ENCODE measurements around the gene UGT2B15.
"Not testable (repeated sequence)": the region's sequence is repeated elsewhere in the genome, so short reads cannot be mapped to it uniquely, and the experiment has no call there.

GRCh38 chr4:68671217-68671616 is 765 bp upstream of the UGT2B15 start:
- TF ChIP-seq CTCF, POLR2A (IDR thresholded peaks at IDR 0.05): not testable (repeated sequence)
